GM19395 (cell line): ENCODE results near the gene CDH4.

Source experiments
- ATAC-seq: cut with Tn5 transposase; IDR thresholded peaks from one replicate; pipeline ENCODE4 v1.9.1; 2021; ENCODE audit warnings: mild to moderate bottlenecking, moderate library complexity; ENCODE audit not compliant: unreplicated experiment

Gene CDH4

GRCh38 chr20:61354001-61354390 lies 101.9 kb downstream of the CDH4 start:
- ATAC-seq: no peak

GRCh38 chr20:61354501-61354900 lies 102.4 kb downstream of the CDH4 start:
- no peak for ATAC-seq

DNA sequence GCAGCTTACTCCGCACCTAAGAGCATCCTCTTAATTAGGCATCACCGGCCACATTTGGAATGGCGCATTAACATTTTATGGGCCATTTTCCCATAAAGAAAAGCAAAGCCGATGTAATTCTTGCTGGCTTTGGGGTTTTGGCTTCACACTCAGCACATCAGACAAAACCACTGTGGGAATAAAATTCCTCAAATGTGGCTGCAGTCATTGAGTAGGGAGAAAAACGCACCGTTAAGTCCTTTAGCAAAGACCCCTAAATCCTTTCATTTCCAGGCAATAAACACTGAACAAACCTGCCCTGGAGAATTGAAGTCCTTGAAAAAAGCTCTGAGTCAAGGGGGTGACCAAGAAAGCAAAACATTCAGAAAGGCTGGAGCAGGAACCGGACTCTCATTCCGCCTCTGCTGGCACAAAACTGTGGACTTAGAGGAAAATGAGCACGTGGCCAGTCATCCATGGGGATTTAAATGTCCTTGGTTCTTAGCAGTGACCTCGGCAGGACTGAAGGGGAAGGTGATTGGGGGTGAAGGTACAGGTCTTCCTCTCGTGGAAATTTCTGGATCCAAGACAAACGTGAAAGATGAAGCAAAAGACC lies 102.9 kb downstream of the CDH4 start:
- ATAC-seq: no peak

DNA sequence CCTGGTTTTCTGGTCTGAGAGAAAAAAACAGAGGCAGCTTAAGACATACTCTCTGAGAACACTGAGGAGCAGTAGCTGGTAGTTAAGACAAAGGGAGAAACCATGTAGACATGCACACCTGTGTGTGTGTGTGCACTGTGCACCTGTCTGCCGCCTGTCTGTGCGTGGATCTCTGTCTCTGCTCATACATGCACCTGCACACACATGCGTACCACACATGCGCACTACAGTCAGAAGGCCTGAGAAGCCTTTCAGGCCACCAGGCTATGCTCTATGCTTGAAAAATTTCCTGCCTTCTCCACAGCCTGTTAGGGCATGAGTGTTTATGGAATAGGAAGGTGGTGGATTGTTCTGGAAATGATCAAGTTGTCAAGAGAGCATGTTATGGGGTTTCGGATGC lies 103.5 kb downstream of the CDH4 start:
- ATAC-seq: no peak

DNA sequence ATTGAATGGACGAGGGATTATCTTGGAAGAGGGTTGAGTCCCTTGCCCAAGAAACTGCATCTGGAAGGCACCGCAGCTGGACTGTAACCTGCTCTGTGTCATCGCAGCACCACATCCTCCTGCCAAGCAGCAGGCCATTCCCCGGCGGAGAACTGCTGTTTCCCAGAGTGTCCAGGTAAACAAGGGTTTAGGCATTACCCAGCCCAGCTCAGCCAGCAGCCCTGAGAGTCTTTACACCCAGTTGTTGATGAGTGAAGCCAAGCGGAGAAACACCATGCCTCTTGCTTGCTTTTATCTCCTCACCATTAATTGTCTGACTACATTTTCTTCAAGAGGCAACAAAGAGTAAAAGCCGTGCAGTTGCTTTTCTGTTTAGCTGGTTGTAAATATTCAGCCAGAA lies 104.1 kb downstream of the CDH4 start:
- no peak for ATAC-seq

GRCh38 chr20:61357119-61357518 lies 105.1 kb downstream of the CDH4 start:
- ATAC-seq: no peak

DNA sequence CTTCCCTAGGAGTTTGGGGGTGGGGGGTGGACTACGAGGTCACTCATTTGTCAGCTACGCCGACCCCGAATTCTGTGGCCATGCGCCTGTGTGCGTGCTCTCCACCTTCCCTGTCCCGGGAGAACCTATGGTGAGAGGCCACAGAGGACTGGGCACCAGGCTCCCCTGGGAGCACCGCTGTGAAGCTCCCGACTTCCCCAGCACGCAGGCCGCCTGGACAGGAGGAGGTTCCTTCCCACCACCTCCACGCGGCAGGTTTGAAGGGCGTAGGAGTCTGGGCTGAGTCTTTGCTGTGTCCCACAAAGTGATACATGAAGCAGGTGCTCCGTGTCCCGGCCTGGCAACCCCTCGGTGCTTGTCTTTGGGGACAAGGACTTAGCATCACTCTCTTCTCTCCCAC lies 107.2 kb downstream of the CDH4 start:
- no peak for ATAC-seq

- ATAC-seq: no peak
Observed at GRCh38 chr20:61360296-61360695, 108.2 kb downstream of the CDH4 start.

DNA sequence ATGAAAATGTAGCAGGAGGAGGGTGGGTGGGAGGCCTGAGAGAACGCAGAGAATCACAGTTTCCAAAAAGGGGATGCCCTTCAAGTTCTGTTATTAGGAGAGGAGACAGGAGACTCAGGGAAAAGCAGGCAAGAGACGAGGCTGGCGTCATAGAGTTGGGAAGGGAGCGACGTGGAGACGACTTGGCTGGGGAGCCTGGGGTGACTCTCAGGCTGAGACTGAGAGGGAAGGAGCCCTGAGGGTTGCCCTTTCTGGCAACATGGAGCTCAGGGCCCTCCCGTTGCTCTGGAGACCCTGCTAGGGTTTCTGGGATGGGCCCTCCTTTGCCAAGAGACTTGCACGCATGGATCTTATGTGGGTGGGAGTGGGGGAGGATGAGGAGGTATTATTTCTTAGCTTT lies 108.9 kb downstream of the CDH4 start:
- ATAC-seq: no peak

DNA sequence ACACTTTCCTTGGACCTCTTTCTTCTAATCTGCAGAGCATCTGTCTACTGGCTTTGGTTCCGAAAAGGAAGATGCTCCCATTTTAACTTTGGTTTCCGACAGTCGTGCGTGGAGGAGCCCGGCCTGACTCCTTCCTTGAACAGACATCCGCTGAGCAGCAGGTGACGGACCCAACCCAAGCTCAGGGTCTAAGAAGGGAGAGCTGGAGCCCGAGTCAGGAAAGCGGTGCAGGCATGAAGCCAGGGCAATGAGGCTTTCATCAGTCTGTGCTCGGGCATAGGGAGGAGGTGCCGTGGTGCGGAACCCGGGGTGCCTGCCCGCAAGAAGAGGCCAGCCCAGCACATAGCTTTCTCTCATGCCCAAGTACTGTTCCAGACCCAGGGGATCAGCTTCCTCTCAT lies 109.4 kb downstream of the CDH4 start:
- no peak for ATAC-seq

GRCh38 chr20:61364147-61364546 lies 112.1 kb downstream of the CDH4 start:
- ATAC-seq: no peak

DNA sequence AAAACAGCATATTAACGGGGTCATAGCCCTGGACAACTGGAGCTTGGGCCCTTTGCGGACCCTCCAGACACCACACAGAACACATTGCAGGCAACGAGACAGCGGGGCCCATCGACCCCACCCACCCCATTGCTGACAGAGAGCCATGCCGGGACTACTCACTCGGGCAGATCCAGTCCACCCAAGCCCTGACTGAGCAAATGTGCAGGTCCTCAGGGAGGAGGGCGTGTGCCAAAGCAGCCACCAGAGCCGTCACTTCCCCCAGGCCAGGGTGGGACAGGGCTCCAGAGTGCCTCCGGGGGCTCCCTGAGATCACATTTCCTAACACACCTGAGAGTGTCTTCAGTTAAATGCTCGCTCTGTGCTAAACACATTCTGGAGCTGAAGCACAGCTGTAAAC lies 114.9 kb downstream of the CDH4 start:
- no peak for ATAC-seq

DNA sequence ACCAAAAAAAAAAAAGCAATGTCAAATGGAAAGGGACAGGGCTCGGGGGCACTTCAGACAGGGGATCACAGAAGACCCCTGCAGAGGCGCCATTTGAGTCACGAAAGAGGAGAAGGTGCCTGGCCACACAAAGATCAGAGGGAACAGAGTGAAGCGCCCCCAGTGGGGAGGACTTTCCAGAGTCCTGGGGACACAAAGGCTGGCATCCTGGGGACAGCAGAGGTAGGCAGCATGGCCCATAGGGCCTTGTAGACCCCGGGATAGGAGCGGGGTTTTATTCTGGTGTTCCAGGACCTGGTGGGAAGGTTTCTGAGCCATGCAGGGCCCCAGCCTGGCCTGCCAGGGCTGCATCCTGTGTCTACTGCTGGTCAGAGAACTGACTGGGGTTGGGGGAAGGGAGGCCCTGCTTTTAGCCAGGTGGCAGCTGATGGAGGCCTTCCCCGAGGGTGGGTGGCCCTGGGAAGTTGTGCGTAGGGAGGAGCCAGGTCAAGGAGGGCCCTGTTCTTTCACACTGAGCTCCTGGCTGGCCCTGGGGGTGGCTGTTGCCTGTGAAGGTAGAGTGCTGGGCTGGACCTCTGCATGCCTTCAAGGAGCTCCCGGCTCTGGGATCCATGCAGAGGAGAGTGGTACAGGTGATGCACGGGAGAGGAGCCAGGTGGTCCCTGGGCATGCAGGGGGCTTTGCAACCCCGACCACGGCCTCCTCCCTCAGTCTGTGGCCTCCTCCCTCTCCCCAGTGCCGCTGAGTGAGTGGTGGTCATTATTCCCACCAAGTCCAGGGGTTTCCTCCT lies 117.9 kb downstream of the CDH4 start:
- no peak for ATAC-seq

- ATAC-seq: no peak
Observed at GRCh38 chr20:61370841-61371303, 118.8 kb downstream of the CDH4 start.

DNA sequence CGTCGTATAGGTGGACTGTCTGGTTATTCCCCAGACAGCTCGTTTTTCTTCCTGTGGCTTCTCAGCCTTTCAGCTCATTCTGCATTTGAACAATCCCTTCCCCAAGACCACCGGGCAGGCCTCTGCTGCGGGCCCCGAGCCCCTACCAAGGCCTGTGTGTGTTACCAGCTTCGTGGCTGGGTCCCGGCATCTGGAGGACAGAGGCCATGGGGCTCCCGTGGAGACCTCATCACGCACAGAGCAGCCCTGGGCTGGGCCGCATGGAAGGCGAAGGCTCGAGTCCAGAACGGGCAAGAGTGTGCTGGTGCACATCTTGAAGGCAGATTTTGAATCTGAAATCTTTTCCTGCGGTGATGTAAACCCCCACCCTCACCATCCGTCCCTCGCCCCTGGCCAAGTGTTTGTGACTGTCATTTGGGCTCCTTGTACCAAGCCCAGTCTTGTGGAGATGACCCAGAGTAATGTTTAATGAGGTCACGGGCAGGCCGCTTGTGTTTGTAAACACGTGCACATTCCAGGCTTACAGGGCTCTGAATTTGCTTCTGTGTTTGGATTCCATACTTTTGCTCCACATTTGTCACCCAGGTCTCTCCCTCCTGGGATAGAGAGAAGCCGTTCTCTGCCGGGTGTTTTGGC lies 119.6 kb downstream of the CDH4 start:
- no peak for ATAC-seq

DNA sequence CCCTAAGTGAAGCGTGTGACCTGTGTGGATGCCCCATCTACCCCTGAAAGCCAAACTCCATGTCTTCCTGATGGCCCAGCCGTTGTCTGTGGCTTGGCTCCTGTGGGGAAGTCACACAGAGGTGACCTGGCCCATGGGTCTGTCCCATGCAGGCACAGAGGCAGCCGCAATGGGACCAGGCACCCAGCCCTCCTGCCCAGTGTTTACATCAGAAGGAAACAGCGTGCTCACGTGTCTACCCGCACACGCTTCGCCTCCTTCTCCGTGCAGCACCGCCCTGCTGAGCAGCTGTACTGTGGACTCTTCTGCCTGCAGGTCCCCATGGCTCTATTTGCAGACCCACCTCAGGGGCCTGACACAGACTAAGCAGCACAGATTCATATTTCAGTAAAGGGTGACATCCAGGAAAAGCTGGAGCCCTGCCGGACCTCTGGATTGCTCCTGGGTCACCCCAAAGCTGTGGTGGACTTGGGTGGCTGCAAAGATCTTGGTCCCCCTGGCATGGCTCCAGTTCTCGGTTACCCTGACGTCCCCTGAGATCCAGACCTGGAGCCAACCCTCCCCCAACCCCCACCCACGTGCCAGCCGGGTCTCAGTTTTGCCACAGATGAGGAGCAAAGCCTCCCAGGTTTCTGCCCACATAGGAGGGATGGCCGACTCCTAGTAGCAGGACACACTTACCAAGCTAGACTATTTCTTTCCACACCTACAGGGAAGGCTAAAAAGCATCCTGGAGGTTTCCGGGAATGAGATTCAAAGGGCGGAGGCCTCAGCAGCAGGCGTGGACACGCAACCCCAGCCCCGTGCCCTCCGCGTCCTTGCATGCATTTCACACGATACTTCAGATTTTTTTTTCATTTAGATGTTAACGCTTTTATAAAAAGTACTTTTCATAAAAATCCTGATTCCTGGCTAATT lies 120.3 kb downstream of the CDH4 start:
- no peak for ATAC-seq

DNA sequence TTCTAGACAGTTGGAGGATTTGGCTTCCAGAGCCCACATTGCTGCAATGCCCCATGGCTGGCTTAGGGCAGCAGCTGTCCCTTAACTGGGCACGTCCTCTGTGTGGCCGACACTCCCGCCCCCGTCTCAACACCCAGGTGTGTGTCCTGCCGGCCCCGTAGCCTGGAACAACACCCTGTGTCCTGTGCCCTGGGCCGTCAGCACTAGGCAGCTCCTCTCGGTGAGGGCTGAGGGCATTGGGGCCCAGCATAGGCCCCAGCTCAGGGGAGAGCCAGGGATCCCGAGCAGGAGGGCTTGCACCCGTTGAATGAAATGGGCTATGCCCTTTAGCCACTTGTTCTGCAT lies 121.0 kb downstream of the CDH4 start:
- no peak for ATAC-seq

GRCh38 chr20:61373956-61374545 lies 122.0 kb downstream of the CDH4 start:
- ATAC-seq: no peak

DNA sequence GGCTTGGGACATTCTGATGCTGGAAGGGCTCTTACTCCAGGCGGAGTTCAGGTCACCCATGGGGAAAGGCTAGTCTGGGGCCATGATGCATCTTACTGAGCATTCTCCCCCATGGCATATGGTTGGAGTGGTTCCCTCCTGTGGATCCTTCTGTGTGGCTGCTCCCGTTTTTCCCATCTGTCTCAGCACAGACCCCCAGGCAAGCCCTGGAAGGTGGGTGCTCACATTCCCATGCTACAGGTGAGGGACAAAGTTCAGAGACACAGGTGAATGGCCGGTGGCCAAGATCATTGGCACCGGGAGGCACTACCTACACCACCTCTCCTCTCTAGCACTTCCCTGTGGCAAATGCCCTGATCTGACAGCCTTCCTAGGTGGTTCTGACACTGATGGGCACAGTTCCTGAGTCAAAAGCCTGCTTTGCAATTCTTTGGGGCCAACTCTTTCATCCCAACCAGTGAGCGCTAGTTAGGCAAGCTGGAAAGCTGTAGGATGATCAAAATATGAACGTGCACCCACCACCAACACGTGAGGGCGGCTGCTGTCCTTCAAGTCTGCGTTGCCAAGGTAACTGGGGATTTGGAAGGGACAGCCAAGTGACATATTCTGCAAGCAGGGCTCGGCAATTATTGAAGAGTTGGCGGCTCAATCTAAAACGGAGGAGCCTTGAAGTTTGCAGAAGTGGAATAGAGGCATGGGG lies 124.6 kb downstream of the CDH4 start:
- no peak for ATAC-seq

- ATAC-seq: no peak
Observed at GRCh38 chr20:61378694-61379355, 126.8 kb downstream of the CDH4 start.
